Cardiac muscle cell (in vitro differentiated cells and primary cell): ENCODE measurements around the gene ADSS2. TPM values are rescaled to one million over a fixed set of nuclear protein-coding genes. Genes with fewer than 3 reads are reported as not detected.

Experiments
- DNase-seq, 2 donors: peaks; one replicate each; pipeline versions ENCODE4 v3.0.0 to v3.0.0-alpha.2; 2010 to 2017; ENCODE audit warnings: low read depth in 1 of 2, low spot score in 1 of 2
- H3K27ac ChIP-seq: fragments of 200-600 bp; sonication (generic); 2 replicates; pipeline ENCODE4 v1.5.1; 2016
- H3K27me3 ChIP-seq: fragments of 200-600 bp; sonication (generic); 2 replicates; pipeline ENCODE4 v1.6.0; 2016; ENCODE audit warnings: control low read depth
- H3K36me3 ChIP-seq: fragments of 200-600 bp; sonication (generic); 2 replicates; pipeline ENCODE4 v1.5.1; 2016; ENCODE audit warnings: control low read depth
- H3K4me1 ChIP-seq: fragments of 200-600 bp; sonication (generic); 2 replicates; pipeline ENCODE4 v1.8.1; 2017; ENCODE audit warnings: low read depth, mild to moderate bottlenecking, mixed run types
- H3K4me3 ChIP-seq: fragments of 200-600 bp; sonication (generic); 2 replicates; pipeline ENCODE4 v1.5.1; 2016; ENCODE audit warnings: mild to moderate bottlenecking
- H3K9me3 ChIP-seq: fragments of 200-600 bp; sonication (generic); 2 replicates; pipeline ENCODE4 v1.5.1; 2017; ENCODE audit warnings: low read depth, mild to moderate bottlenecking, control low read depth
- polyA plus RNA-seq: library from polyadenylated mRNA; unstranded; fragments of >200 nt; fragmentation: Nextera tagmentation; extraction: Ambion mirVana; gene quantifications from 2 replicates; pipeline ENCODE4 v1.2.1, GENCODE V29; 2016
- total RNA-seq: library from RNA; depleted of rRNA; stranded (reverse); fragments of >200 nt; gene quantifications from 2 replicates; pipeline ENCODE4 v1.2.3, GENCODE V29; 2016
- TF ChIP-seq, protein P1 (sequence below): IDR thresholded peaks from 2 replicates; pipeline ENCODE4 v1.5.1; 2012; ENCODE audit warnings: low read depth, mild to moderate bottlenecking, low read length

Gene ADSS2
- total and polyA plus RNA-seq, 2 experiments from 2014 or later = 12.8 to 22.8 TPM

DNA sequence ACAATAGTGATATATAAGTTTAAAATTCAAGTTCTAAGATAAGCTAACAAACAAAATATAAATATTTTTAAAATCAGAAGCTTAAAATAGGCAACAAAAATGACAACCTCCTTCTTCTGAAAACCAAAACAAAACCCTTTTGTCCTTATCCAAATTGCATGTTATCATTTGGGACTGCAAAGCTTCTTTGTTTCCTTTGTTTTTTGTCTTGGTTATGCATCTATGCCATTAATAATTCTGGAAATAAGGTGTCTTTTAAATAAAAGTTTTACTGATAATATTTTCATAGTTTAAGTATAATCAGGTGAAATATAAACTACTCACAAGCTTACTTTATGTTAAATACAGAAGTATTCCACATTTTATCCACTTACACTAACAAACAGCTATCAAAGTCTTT, 20.5 kb downstream of the ADSS2 start:
- no peaks in the 10 kb centered on the region for H3K9me3 ChIP-seq
- no peaks in the 10 kb centered on the region for H3K4me1 ChIP-seq
- no peaks in the 10 kb centered on the region for H3K27me3 ChIP-seq
- TF ChIP-seq, protein P1, sequence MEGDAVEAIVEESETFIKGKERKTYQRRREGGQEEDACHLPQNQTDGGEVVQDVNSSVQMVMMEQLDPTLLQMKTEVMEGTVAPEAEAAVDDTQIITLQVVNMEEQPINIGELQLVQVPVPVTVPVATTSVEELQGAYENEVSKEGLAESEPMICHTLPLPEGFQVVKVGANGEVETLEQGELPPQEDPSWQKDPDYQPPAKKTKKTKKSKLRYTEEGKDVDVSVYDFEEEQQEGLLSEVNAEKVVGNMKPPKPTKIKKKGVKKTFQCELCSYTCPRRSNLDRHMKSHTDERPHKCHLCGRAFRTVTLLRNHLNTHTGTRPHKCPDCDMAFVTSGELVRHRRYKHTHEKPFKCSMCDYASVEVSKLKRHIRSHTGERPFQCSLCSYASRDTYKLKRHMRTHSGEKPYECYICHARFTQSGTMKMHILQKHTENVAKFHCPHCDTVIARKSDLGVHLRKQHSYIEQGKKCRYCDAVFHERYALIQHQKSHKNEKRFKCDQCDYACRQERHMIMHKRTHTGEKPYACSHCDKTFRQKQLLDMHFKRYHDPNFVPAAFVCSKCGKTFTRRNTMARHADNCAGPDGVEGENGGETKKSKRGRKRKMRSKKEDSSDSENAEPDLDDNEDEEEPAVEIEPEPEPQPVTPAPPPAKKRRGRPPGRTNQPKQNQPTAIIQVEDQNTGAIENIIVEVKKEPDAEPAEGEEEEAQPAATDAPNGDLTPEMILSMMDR = no peak
- H3K36me3 ChIP-seq = peaks cover 17% of the 10 kb centered on the region
- DNase-seq = no peak
- no peak overlapping the region for H3K27ac ChIP-seq
- no peak overlapping the region for H3K4me3 ChIP-seq

DNA sequence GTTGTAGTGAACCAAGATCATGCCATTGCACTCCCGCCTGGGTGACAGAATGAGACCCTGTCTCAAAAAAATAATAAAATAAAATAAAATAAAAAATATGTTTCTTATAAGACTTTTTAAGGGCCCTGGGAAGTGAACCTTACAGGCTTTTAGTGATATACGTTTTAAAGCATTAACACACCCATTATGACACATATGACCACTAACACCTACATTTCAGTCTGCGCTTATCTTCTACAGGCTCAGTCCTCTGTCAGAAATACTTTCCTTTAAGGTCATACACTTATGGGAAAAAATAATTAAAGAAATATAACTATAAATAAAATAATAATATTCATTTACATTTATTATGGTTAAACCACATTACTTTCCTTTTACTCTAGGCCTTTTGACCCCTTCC, 21.9 kb downstream of the ADSS2 start:
- no peaks in the 10 kb centered on the region for H3K27me3 ChIP-seq
- no peak for DNase-seq
- H3K9me3 ChIP-seq = no peaks in the 10 kb centered on the region
- TF ChIP-seq, protein P1 = no peak
- no peaks in the 10 kb centered on the region for H3K4me1 ChIP-seq
- H3K4me3 ChIP-seq = no peak overlapping the region
- peaks cover 16% of the 10 kb centered on the region for H3K36me3 ChIP-seq
- H3K27ac ChIP-seq = no peak overlapping the region

DNA sequence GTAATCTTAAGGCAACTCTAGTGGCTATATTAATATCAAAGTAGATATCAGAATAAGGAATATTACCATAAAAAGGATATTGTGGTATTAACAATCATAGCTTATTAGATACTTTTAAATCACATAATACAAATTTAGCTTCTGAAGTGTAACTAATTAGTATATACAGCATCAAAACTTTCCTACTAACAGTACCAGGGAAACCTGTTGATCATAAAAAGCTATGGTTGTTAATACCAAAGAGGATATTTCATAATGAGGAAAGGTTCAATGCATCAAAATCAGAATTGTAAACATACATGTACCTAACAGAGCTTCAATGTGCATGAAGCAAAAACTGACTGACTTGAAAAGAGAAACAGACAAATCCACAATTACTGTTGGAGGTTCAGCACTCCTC, 24.1 kb downstream of the ADSS2 start:
- H3K36me3 ChIP-seq = peaks cover 17% of the 10 kb centered on the region

DNA sequence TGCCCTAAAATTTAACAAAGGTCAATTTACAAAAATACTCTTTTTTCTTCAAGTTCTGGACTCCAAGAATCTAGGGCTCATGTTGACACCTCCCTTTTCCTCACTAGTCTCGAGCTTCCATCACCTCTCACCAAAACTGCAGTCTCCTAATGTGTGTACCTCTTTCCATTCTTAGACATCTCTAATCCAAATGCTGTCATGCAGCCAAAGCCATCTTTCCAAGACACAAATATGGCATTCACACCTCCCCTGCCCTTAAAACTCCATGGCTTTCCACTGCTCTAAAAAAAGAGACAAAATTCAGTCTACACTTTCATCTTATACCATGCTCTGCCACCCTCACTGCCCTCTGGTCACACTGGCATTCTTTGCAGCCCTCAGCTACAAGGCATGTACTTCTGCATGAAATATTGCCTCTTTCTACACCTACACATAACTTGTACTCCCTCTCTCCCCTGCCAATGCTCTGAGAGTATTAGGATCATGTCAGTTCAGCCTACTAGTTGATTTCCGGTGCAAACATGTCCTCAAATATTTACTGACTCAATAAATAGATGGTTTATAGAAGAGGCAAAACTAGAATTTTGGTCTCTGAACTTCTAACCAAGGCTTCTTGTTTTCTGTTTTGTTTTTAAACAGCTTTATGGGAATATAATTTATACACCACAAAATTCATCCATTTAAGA, 26.9 kb downstream of the ADSS2 start:
- H3K36me3 ChIP-seq = peaks cover 12% of the 10 kb centered on the region
- no peak overlapping the region for H3K4me3 ChIP-seq
- TF ChIP-seq, protein P1 = no peak
- no peak overlapping the region for H3K27ac ChIP-seq
- no peaks in the 10 kb centered on the region for H3K27me3 ChIP-seq
- no peaks in the 10 kb centered on the region for H3K4me1 ChIP-seq
- no peak for DNase-seq
- H3K9me3 ChIP-seq = no peaks in the 10 kb centered on the region

More for the DNA sequence above, 24.1 kb downstream of the ADSS2 start:
- Histone ChIP-seq H3K4me1 (no peaks in the 10 kb centered on the region), H3K9me3 (no peaks in the 10 kb centered on the region), H3K4me3 (no peak overlapping the region), H3K27me3 (no peaks in the 10 kb centered on the region), H3K27ac (no peak overlapping the region)
- TF ChIP-seq, protein P1 = no peak
- no peak for DNase-seq

DNA sequence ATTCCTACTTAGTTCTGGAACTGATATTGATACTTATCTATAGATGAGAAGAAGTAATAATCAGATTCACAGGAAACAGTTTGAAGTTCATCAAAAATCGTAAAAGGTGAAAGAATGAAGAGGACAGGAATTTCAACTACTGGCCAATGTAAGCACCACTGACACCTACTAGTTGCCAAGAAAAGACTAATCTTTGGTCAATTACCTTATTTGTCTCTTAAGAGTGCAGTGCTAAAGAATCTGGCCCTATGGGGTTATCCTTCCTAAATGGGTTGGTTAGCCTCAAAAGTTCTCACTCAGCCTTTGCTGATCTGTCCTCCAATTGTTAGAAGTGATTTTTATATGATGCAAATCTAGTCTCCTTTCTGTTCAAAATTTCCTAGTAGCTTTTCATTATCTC, 29.5 kb downstream of the ADSS2 start:
- TF ChIP-seq, protein P1 = no peak
- no peaks in the 10 kb centered on the region for H3K9me3 ChIP-seq
- H3K36me3 ChIP-seq = peaks cover 21% of the 10 kb centered on the region

More for the DNA sequence above, 29.5 kb downstream of the ADSS2 start:
- Histone ChIP-seq H3K4me3 (no peak overlapping the region), H3K4me1 (no peaks in the 10 kb centered on the region), H3K27ac (no peak overlapping the region), H3K27me3 (no peaks in the 10 kb centered on the region)
- no peak for DNase-seq
